HG03039 (cell line): ENCODE data around the gene RABL3.
"Not testable (repeated sequence)": the region's sequence is repeated elsewhere in the genome, so short reads cannot be mapped to it uniquely, and the experiment has no call there.

Experiments used
- ATAC-seq: cut with Tn5 transposase; IDR thresholded peaks from one replicate; pipeline ENCODE4 v1.9.1; 2021; ENCODE audit warnings: mild to moderate bottlenecking, moderate library complexity; ENCODE audit not compliant: unreplicated experiment

Gene RABL3

DNA sequence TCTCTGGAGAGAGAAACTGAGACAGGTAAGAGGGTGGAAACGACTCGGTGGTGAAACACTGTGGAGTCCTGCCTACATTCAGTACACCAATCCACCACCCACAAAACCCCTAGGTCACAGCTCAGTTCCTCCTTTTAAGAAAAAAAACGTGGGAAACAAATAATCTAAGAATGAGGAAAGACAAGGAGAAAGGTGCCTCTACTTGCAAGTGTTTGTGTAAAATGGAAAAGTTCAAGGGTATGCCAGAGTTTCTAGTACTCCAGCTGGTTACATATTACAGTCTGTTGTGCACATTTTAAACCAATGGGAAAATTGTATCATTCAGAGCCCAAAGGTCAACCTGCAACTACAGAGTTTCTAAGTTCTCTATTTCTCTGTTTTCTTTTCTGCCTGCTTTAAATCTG lies 92.5 kb downstream of the RABL3 start:
- no peak for ATAC-seq

DNA sequence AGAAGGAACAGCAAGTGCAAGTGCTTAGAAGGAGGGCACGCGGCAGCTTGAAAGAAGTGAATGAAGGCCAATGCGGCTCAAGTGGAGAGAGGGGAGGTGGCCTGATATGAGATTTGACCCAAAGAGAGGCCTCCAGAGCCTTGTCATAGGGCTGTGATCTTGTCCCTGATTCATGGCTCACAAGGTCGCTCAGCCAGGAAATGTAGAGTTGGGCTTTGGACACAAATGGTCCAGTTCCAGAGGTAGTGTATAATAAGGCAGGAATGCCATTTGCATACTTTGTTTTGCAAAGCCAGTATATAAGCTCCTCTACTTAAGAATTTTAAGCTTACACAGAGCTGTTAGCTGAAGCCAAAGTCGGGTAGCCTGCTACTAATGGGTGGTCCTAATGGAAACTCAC lies 94.0 kb downstream of the RABL3 start:
- ATAC-seq, result no peak

DNA sequence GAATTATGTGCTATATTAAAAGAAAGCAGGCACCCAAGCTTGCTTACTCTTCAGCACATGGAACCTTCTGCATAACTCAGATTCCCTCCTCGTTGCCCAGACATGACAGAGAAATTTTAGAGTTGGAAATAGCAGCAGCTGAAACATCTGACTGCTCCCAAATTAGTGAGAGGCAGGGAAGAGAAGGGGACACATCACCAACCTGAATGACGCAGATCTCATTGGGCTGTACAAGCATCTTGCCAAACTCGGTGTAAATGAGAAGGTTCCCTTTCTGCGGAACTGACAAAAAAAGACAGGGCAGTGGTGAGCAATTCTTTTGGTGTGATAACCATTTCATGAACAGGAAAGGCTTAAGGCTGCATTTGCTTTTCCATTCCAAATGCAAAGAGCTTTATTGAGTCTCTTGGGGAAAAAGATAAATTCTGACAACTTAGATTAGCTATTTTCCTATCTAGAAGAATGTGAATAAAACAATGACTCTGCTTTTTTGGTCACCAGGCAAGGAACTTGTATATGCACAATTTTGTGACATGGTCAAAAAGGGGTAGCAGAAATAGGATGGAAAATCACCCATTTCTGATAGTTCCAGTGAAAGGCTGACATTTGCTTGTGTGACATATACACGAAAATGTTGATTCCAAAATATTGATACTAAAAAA lies 95.4 kb downstream of the RABL3 start:
- no peak for ATAC-seq

DNA sequence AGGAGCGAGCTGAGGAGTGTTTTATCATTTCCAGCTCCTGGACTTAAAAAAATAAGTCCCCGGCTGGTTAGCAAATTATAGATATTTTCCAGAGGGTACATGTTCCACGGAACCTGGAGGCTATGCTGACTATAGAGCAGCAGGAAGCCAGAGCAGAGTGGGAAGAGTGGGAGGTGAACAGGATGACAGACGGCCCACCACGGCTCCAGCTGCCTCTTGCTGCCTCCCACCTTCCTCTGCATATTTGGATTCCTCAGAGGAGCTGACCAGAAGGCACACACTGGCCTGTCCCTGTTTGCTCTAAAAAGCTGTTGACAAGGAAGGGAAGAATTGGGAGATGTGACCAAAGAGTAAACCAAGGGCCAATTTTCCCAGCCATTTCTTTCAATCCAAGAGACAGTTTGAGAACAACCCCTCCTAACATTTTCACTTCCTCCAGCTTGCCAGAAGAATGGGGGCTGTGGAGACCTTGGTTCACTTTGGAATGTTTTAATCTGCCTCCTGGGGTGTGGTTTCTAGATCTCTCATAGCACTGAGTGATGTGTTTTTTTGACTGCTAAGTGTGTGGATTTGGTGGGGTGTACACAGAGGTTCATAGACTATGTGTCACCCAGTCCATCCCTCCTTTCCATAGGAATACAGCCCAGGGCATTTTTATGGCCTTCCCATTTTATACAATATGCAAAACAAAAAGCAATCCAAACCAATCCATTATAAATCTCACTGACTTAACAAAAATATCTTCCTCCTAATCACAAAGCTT lies 97.1 kb downstream of the RABL3 start:
- no peak for ATAC-seq

DNA sequence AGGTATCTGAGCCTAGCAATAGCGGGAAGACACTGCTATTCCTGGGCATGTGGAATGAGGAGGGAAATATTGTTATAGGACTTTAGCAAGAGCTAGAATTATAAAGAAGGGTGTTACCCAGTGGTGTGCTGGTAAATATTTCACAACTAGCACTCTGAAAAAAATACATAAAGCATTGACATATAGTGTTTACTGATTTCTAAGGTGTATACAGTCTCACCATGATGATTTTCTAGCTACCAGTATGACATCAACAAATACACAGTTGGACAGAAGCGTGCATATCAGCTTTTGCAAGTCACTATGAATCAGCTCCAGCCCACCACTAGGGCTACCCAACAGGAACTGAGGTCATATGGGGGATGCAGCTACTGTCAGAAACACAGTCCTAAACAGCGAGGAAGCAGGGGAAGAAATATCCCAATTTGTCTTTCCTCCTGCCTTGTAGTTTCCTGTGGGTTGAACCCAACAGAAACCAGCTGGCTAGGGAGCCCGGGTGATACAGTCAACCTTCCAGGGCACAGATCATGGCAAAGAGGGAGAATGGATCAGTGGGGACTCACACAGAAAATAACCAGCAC lies 99.9 kb downstream of the RABL3 start:
- ATAC-seq, result no peak

DNA sequence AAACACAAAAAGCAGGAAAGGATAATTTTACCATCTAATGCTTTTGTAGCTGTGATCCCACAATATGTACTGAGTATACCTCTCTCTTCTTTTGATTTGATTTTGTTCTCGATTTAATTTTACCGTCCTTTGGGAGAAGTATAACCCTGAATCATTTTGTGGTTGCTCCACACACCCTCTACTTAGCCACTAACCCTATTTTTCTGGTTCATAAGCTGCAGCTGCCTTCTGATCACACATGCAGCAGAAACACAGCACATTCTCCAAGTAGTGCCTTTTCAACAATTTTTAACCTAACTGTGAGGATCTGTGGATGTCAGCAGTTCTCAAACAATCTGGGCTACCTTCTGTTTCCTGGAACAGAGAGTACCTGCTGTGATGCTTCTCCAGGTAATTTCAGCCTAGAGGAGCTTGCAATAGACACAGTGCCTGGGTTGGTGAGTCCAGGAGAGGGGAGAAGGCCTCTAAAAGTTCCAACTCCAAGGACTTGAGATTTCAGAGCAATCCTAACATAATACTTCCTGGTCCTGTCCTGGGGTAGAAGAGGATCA lies 100.5 kb downstream of the RABL3 start:
- no peak for ATAC-seq

DNA sequence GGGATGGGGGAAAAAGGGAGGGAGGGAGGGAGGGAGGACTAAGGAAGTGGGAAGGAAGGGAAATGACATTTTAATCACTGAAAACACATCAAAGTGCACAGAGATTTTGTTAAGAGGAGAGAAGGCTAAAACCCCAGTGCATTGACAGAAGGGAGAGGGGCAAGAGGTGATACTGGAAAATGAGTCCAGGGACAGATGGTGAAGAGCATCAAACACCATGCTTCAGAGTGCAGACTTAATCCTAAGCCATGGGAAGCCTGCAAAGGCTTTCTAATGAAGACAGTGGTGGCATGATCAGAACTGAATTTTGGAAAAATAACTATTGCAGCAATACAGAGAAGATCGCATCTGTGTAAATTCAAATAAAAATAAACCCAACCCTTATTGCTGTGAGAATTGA lies 102.1 kb downstream of the RABL3 start:
- ATAC-seq, result no peak

DNA sequence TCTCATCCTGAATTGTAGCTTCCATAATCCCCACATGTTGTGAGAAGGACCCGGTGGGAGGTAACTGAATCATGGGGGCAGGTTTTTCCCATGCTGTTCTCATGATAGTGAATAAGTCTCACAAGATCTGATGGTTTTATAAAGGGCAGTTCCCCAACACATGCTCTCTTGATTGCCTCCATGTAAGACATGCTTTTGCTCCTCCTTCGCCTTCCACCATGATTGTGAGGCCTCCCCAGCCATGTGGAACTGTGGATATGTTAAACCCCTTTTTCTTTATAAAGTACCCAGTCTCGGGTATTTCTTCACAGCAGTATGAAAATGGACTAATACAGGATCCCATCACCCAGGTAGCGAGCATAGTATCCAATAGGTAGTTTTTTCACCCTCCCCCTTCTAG lies 103.5 kb downstream of the RABL3 start:
- not testable (repeated sequence) for ATAC-seq

DNA sequence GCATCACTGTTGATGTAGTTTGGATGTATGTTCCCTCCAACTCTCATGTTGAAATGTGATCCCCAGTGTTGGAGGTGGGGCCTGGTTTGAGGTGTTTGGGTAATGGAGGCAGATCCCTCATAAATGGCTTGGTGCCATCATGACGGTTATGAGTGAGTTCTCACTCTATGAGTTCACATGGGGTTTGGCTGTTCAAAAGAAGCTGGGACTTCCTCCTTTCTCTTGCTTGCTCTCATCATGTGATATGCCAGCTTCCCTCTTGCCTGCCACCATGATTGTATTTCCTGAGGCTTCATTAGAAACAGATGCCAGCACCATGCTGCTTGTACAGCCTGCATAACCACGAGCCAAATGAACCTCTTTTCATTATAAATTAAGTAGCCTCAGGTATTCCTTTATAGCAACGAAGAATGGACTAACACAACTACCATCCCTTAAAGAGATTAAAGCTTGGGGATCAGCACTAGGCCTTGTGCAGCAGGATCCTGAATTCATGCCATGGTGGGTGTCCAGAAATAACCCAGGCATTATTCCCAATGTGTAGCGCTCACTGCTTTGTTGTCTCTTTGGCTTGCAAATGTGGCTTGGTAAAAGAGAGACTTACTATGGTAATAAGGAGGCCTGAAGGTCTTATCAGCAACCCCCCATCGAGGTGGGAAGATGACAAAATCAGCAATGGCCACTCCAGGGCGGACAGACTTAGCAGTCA lies 104.3 kb downstream of the RABL3 start:
- ATAC-seq, result no peak

DNA sequence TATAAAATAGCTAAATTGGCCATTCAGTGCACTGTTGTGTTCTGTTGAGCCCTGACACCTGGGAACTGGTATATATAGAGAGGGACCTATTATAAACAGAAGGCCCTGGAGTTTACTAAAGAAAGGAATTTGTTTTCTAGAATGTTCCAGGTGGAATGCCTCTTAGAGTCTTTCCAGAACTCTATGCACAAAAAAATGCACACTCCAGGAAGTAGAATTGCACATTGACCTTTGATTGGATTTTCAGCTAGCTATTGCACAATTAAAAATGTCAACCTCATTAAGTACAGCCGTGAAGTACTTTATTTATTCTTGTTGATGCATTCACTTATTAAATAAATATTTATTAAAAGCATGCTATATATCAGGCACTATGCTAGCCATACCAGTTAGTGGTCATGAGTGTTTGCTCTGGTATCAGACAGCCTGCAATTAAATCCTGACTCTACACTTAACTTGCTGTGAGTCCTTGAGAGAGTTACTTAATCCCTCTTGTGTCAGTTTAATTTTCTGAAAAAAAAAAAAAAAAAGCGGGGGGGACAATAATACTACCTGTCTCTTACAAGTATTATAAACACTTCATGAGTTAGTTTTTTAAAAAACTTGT lies 105.4 kb downstream of the RABL3 start:
- no peak for ATAC-seq
